C4-2B (cell line): Measurements from ENCODE around the gene FNDC8.

Experiments
- H3K27ac ChIP-seq: fragments of 450-650 bp; 2 replicates; pipeline ENCODE4 v1.5.1; 2017
- ZFX ChIP-seq: fragments of 450-650 bp; IDR thresholded peaks from 2 replicates; pipeline ENCODE4 v1.6.1; 2017
- TF ChIP-seq, protein P1 (sequence below): fragments of 450-650 bp; conservative IDR thresholded peaks from 2 replicates; pipeline ENCODE4 v1.5.1; 2017; ENCODE audit warnings: mild to moderate bottlenecking

The FNDC8 gene

DNA sequence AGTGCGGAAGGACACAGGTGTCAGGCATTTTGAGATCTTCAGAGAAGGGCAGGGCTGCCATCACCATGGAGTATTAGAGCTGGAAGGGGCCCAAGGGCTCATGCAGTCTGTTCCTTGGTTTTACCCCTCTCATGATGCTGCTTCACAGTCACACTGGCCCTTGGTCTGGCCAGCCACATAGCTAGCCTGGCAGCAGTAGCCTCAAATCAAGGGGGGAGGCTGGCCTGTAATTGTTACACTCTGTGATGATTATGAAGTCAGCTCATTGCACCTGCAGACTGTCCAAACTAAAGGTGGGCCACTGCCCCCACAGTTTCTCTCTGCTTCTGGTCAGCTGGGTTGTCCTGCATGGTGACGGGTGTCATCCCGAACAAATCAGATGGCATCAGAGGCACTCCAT is at the start of gene FNDC8:
Gene FNDC8, plus strand, starts transcription at position 301 of the 400 bp plus-strand sequence. Its CDS starts 79 bp downstream, at position 380.
- TF ChIP-seq ZFX, result no peak
- H3K27ac ChIP-seq, result no peak within 1 kb of the TSS

DNA sequence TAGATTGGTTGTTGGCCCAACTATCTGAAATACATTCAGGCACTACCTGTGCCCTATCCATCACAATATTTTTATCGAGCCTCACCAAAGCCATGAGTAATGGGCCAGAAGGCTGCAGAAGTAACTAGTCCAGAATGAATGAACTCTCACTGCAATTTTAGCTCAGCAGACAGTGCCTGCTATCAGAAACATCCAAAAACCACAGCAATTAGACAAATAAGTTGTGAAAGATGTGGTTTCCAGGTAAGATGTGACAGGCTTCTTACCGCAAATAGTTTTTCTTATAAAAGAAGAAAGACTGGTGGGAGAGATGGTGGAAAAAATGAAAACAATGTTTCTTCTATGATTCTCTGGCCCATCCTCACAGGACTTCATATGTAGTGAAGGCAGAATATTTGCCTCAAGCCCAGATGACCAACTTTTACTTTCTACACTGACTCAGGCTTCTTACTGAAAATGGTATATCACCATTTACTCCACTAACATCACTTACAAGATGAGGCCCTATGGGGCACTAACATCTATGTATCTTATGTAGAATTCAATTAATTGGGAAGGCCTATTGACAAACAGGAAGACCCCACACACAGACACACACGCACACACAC is 48.1 kb upstream of the FNDC8 start:
- TF ChIP-seq, protein P1, sequence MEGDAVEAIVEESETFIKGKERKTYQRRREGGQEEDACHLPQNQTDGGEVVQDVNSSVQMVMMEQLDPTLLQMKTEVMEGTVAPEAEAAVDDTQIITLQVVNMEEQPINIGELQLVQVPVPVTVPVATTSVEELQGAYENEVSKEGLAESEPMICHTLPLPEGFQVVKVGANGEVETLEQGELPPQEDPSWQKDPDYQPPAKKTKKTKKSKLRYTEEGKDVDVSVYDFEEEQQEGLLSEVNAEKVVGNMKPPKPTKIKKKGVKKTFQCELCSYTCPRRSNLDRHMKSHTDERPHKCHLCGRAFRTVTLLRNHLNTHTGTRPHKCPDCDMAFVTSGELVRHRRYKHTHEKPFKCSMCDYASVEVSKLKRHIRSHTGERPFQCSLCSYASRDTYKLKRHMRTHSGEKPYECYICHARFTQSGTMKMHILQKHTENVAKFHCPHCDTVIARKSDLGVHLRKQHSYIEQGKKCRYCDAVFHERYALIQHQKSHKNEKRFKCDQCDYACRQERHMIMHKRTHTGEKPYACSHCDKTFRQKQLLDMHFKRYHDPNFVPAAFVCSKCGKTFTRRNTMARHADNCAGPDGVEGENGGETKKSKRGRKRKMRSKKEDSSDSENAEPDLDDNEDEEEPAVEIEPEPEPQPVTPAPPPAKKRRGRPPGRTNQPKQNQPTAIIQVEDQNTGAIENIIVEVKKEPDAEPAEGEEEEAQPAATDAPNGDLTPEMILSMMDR, result no peak
- TF ChIP-seq ZFX, result no peak
- H3K27ac ChIP-seq, result no peak overlapping the region

DNA sequence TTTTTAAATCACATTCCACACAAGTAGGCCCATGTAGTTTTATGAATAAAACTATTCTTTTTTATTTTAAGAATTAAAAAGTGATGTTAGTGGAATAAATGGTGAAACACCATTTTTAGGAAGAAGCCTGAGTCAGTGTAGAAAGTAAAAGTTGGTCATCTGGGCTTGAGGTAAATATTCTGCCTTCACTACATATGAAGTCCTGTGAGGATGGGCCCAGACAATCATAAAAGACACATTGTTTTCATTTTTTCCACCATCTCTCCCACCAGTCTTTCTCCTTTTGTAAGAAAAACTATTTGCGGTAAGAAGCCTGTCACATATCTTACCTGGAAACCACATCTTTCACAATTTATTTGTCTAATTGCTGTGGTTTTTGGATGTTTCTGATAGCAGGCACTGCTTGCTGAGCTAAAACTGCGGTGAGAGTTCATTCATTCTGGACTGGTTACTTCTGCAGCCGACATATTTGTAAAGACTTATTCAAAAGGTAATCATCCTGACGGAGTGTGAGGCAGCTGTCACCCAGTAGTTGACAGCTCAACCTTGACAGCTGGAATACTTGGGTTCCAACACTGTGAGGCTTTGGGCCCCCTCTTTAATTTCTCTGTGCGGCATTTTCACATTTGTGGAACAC is 47.3 kb upstream of the FNDC8 start:
- no peak overlapping the region for H3K27ac ChIP-seq
- TF ChIP-seq, protein P1, result no peak
- TF ChIP-seq ZFX, result no peak

DNA sequence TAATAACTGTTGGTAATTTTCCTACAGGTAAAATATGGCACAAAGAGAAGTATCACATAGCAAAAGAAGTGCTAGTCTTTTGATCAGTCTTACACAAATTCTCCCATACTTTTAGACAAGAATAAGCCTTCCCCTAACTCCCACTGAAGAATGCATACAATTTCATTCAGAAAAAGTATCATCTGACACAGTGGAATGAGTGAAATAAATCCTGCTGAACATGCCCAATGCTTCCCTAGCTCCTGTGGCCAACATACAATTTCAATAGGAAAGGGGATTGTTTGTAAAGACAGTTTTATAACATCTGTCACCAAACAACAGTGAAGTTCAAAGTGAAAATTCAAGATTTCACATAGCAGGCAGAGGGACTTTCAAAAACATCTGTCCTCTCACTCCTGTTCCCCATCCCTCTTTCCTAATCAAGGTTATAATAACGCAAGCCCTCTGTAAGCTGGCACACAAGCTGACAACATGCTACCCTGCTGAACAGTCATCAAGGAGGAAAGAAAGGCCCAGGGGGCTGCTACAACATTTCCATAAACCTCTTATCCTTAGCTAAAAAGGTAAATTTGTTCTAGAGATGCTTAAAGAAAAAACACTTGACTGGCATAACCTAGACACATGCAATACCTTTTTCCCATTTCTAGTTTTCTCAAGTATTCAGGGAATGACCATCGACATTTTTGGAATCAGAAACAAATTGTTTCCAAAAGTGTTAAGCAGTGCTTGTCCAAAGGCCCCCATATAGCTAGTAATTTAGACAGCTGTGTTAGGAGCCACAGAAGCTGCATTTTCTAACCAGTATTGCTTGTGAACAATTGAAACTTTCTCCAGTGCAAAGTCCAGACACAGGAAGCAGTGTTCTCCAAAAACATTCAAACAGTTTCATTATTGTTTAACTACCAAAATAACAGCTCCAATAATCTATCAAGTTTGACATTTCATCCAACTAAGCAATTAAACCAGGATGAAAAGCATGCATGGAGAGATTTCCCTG is 46.4 kb upstream of the FNDC8 start:
- no peak overlapping the region for H3K27ac ChIP-seq
- TF ChIP-seq, protein P1, result no peak
- no peak for TF ChIP-seq ZFX

DNA sequence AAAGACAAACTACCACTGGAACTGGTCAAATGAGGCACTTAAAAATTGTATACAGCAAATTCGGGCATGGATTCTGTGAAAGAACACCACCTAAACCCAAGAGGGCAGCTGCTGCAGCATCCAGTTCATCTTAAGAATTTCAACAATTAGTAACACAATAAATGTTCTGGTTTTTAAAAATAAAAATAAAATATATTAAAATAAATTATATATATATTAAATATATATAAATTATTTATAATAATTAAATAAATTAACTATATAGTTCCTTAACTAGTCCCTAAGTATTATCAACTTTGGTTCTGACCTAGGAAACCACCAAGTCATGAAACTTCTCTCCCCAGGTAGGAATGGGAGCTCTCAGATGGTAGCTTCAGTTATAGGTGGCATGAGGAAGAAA is 44.5 kb upstream of the FNDC8 start:
- TF ChIP-seq, protein P1, result no peak
- TF ChIP-seq ZFX, result no peak

DNA sequence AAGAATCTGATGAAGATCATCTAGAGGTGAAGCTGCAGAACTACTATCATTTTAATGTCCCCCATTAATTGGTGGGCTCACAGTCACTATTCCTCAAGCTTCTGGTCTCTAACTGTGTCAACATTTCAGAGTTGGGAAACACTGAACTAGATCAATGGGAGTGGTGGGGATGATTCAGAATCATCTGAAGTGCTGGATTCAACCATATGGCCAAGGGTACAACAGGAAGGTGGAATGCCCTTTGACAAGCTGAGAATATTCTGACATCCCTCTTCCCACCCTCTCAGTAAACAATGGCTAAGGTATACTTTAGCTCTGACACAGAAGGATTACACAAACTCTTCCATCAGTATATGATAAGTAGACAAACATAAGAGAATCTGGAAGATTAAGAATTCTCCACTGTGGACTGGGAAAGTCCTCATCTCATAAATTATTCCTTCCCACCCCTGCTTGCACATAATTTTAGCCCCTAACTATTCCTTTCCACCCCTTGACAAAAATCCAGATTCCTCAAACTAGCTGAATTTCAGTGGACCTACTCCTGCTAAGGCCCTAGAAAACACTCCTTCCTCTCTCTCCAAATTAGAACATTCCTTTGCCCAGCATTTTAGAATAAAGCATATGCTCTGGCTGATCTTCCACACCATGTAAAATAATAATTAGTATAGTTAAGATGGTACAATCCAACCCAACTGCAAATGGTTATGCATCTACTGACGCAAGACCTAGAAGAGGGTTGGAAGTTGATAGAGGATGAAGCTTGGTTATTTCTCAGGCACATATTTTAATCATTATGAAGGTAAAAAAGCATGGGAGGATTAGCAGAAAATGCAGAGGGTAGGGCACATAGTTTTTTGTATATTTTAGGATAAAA is 41.6 kb upstream of the FNDC8 start:
- no peak for TF ChIP-seq ZFX
- TF ChIP-seq, protein P1, result no peak

More for the DNA sequence above, 44.5 kb upstream of the FNDC8 start:
- no peak overlapping the region for H3K27ac ChIP-seq

DNA sequence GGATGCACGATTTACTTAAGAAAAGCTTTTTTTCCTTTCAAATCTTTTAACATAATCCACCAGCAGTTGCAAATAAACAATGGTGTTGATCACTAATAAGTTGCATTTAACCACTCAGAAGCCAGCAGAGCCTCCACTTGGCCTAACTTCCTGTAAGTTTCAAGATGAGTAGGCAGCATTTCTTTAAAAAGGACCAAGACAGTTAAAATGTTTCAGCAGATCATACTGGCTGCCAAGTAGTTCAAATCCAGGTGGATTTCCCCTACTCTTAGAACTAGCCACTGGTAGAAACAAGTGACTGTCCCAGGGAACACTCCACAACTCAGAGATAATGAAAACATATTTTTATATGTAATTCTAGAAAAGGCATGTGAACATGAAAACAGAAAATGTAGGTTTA is 40.9 kb upstream of the FNDC8 start:
- H3K27ac ChIP-seq, result no peak overlapping the region
- TF ChIP-seq, protein P1, result no peak
- no peak for TF ChIP-seq ZFX

More for the DNA sequence above, 41.6 kb upstream of the FNDC8 start:
- no peak overlapping the region for H3K27ac ChIP-seq
